NCI-H345 treated with DMSO at 0.1 percent for 48 hours (cell line): ENCODE measurements around the gene PPFIA2.
A peak's percentile ranks its signal among the peaks of the same experiment; 100 is the strongest.

Experiments
- DNase-seq: peaks from one replicate; lab custom pipeline; 2025; ENCODE audit not compliant: unreplicated experiment; lab: John Stamatoyannopoulos, UW

The PPFIA2 gene

GRCh38 chr12:81465191-81465590 lies 294.0 kb downstream of the PPFIA2 start:
- no peak for DNase-seq

GRCh38 chr12:81461163-81461562 lies 298.0 kb downstream of the PPFIA2 start:
- DNase-seq: no peak

- peak; percentile 11 for DNase-seq
Measured at GRCh38 chr12:81450920-81451739, 308.0 kb downstream of the PPFIA2 start.

- DNase-seq: no peak
Measured at GRCh38 chr12:81441629-81442028, 317.5 kb downstream of the PPFIA2 start.

GRCh38 chr12:81440001-81440400 lies 319.1 kb downstream of the PPFIA2 start:
- DNase-seq: no peak

- DNase-seq: no peak
Measured at GRCh38 chr12:81439344-81439743, 319.8 kb downstream of the PPFIA2 start.

- no peak for DNase-seq
Measured at GRCh38 chr12:81417056-81417455, 342.1 kb downstream of the PPFIA2 start.

- DNase-seq: no peak
Measured at GRCh38 chr12:81416571-81416970, 342.6 kb downstream of the PPFIA2 start.

- DNase-seq: no peak
Measured at GRCh38 chr12:81414441-81414840, 344.7 kb downstream of the PPFIA2 start.

- no peak for DNase-seq
Measured at GRCh38 chr12:81412940-81413339, 346.2 kb downstream of the PPFIA2 start.

- no peak for DNase-seq
Measured at GRCh38 chr12:81403348-81403747, 355.8 kb downstream of the PPFIA2 start.

- no peak for DNase-seq
Measured at GRCh38 chr12:81401241-81401640, 357.9 kb downstream of the PPFIA2 start.

GRCh38 chr12:81400024-81400423 lies 359.1 kb downstream of the PPFIA2 start:
- DNase-seq: no peak

GRCh38 chr12:81395431-81395830 lies 363.7 kb downstream of the PPFIA2 start:
- no peak for DNase-seq

GRCh38 chr12:81389550-81390099 lies 369.5 kb downstream of the PPFIA2 start:
- DNase-seq: no peak

- DNase-seq: no peak
Measured at GRCh38 chr12:81386101-81386500, 373.0 kb downstream of the PPFIA2 start.

- DNase-seq: peak; percentile 87
Measured at GRCh38 chr12:81381951-81382350, 377.2 kb downstream of the PPFIA2 start.

- no peak for DNase-seq
Measured at GRCh38 chr12:81378601-81379285, 380.4 kb downstream of the PPFIA2 start.

- no peak for DNase-seq
Measured at GRCh38 chr12:81377771-81378170, 381.4 kb downstream of the PPFIA2 start.

- DNase-seq: no peak
Measured at GRCh38 chr12:81375969-81376368, 383.2 kb downstream of the PPFIA2 start.

GRCh38 chr12:81370456-81370855 lies 388.7 kb downstream of the PPFIA2 start:
- DNase-seq: no peak

- no peak for DNase-seq
Measured at GRCh38 chr12:81369175-81369574, 390.0 kb downstream of the PPFIA2 start.
